ENCODE data around the gene NUCKS1. TPM values are rescaled to one million over a fixed set of nuclear protein-coding genes. Genes with fewer than 3 reads are reported as not detected.

NUCKS1 gene
- total and polyA plus RNA-seq, 2 of the 13 experiments (the other 11 are each of a cell fraction or from before 2014, with no cell fraction given): 35.5 to 117 TPM

DNA sequence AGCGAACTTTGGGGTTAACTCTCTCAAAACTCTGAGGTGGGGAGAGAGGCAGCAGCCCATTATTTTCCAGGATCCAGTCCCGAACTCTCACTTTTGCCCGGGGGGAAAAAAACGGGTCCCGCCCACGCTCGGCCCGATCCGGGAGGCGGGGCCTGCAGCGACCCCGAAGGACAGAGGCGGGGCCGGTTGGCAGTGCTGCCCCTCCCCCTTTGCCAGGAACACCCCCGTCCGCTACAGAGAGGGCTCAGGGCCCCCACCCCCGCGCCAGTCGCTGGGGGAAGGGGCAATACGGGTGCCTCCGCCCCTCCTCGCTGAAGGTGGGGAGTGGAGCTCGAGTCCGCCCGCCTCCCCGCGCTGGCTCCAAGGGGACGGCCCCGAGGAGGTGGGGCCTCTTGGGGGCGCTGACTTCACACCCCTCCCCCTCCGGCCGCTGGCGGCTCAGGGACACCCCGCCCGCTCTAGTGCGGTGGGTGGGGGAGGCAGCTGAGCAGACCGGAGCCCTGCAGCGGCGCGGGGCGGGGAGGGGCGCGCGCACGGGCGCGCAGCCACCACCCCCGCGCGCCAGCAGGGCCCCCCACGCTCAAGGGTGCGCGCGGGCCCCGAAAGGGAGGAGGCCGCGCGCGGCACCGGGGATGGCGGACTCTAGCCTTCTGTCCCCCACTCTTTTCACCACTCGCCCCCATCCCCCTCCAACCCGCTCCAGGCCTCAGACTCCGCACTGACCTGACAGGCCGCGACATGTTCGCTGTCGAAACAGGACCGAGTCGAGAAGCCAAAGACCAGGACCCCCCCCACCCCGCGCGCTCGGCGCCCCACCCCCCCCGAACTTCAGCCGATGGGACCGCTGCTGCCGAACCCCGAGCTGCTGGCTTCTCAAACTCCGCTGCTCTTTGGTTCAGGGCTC lies 496 bp downstream of the NUCKS1 start (continued):
- TF ChIP-seq PATZ1 (CRISPR knock-in tag; IDR thresholded peaks at IDR 0.05): peak; percentile 100
- no peak for TF ChIP-seq ZSCAN25 (CRISPR knock-in tag; IDR thresholded peaks at IDR 0.05)
- TF ChIP-seq NKX3-1 (CRISPR knock-in tag; IDR thresholded peaks at IDR 0.05): no peak
- peak; percentile 29; the same call in 1 of the 2 replicates for TF ChIP-seq ZSCAN29 (CRISPR knock-in tag; conservative IDR thresholded peaks at IDR 0.05)
- no peak for TF ChIP-seq NR3C1 (CRISPR knock-in tag; IDR thresholded peaks at IDR 0.05)
- peak; percentile 85 for TF ChIP-seq ASH2L (IDR thresholded peaks at IDR 0.05; ENCODE audit: insufficient read length, low read depth, low read length)
- TF ChIP-seq ZNF597 (CRISPR knock-in tag; IDR thresholded peaks at IDR 0.05): no peak
- no peak for TF ChIP-seq ZNF577 (CRISPR knock-in tag; IDR thresholded peaks at IDR 0.05; ENCODE audit: borderline replicate concordance, low read depth)
- TF ChIP-seq, protein P1, sequence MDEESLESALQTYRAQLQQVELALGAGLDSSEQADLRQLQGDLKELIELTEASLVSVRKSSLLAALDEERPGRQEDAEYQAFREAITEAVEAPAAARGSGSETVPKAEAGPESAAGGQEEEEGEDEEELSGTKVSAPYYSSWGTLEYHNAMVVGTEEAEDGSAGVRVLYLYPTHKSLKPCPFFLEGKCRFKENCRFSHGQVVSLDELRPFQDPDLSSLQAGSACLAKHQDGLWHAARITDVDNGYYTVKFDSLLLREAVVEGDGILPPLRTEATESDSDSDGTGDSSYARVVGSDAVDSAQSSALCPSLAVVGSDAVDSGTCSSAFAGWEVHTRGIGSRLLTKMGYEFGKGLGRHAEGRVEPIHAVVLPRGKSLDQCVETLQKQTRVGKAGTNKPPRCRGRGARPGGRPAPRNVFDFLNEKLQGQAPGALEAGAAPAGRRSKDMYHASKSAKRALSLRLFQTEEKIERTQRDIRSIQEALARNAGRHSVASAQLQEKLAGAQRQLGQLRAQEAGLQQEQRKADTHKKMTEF (CRISPR knock-in tag; IDR thresholded peaks at IDR 0.05): peak; percentile 90
- peak; percentile 88; the same call in 1 of the 2 replicates for TF ChIP-seq ZBTB20 (CRISPR knock-in tag; IDR thresholded peaks at IDR 0.05; ENCODE audit: borderline replicate concordance, low read depth)
- TF ChIP-seq ZNF782 (CRISPR knock-in tag; IDR thresholded peaks at IDR 0.05; ENCODE audit: borderline replicate concordance): no peak
- peak; percentile 59; the same call in 1 of the 2 replicates for TF ChIP-seq ZNF768 (CRISPR knock-in tag; IDR thresholded peaks at IDR 0.05)
- TF ChIP-seq ZNF772 (CRISPR knock-in tag; IDR thresholded peaks at IDR 0.05): peak; percentile 73
- TF ChIP-seq JUND (CRISPR knock-in tag; IDR thresholded peaks at IDR 0.05): no peak
- TF ChIP-seq, protein P2, sequence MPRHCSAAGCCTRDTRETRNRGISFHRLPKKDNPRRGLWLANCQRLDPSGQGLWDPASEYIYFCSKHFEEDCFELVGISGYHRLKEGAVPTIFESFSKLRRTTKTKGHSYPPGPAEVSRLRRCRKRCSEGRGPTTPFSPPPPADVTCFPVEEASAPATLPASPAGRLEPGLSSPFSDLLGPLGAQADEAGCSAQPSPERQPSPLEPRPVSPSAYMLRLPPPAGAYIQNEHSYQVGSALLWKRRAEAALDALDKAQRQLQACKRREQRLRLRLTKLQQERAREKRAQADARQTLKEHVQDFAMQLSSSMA (CRISPR knock-in tag; IDR thresholded peaks at IDR 0.05): no peak
- TF ChIP-seq ZNF337 (CRISPR knock-in tag; IDR thresholded peaks at IDR 0.05; ENCODE audit: borderline replicate concordance, low read depth): no peak
- 0 out of 2 replicates have a peak, but pooled peaks have one; percentile 85 for TF ChIP-seq ZFP82 (CRISPR knock-in tag; IDR thresholded peaks at IDR 0.05; ENCODE audit: borderline replicate concordance)
- TF ChIP-seq CAMTA2 (CRISPR knock-in tag; IDR thresholded peaks at IDR 0.05; ENCODE audit: borderline replicate concordance): no peak
- TF ChIP-seq REL (CRISPR knock-in tag; conservative IDR thresholded peaks at IDR 0.05): no peak; the same call in 1 of the 2 replicates
- no peak for TF ChIP-seq NCOA1 (CRISPR knock-in tag; IDR thresholded peaks at IDR 0.05)
- no peak for TF ChIP-seq ZFP1 (CRISPR knock-in tag; IDR thresholded peaks at IDR 0.05)
- peak; percentile 68; the same call in 1 of the 2 replicates for TF ChIP-seq TOPORS (CRISPR knock-in tag; IDR thresholded peaks at IDR 0.05)
- TF ChIP-seq GFI1 (CRISPR knock-in tag; IDR thresholded peaks at IDR 0.05; ENCODE audit: borderline replicate concordance): 0 out of 2 replicates have a peak, but pooled peaks have one; percentile 47
- no peak for TF ChIP-seq ZNF234 (CRISPR knock-in tag; conservative IDR thresholded peaks at IDR 0.05)
- no peak for TF ChIP-seq PRMT3 (CRISPR knock-in tag; IDR thresholded peaks at IDR 0.05; ENCODE audit: borderline replicate concordance, low read depth)

All from HepG2 (cell line).